IMR-90 (cell line): ENCODE measurements around the gene FRMD6.

Experiments used
- CEBPB ChIP-seq: IDR thresholded peaks from 2 replicates; pipeline ENCODE4 v1.6.1; 2012; ENCODE audit warnings: low read depth, low read length, improper control_type of control experiment
- CHD1 ChIP-seq: IDR thresholded peaks from 2 replicates; pipeline ENCODE4 v1.6.1; 2012; ENCODE audit warnings: low read depth, low read length, improper control_type of control experiment
- MXI1 ChIP-seq: IDR thresholded peaks from 2 replicates; pipeline ENCODE4 v1.6.1; 2012; ENCODE audit warnings: low read depth, mild to moderate bottlenecking, low read length, moderate library complexity, borderline replicate concordance
- POLR2A ChIP-seq: IDR thresholded peaks from 2 replicates; pipeline ENCODE4 v1.6.1; 2012; ENCODE audit warnings: mild to moderate bottlenecking, low read depth, low read length
- RAD21 ChIP-seq: IDR thresholded peaks from 2 replicates; pipeline ENCODE4 v1.6.1; 2012; ENCODE audit warnings: low read length, improper control_type of control experiment
- RFX5 ChIP-seq: IDR thresholded peaks from 2 replicates; pipeline ENCODE4 v1.8.0; 2012; ENCODE audit warnings: low read depth, mild to moderate bottlenecking, low read length, moderate library complexity
- SMC3 ChIP-seq: fragments of 150-350 bp; IDR thresholded peaks from 2 replicates; pipeline ENCODE4 v1.6.1; 2016; ENCODE audit warnings: low read depth, mild to moderate bottlenecking, antibody characterized with exemption, low read length, moderate library complexity
- TF ChIP-seq, protein P1 (sequence below): conservative IDR thresholded peaks from 2 replicates; pipeline ENCODE4 v1.5.1; 2012; ENCODE audit warnings: mild to moderate bottlenecking, low read depth, low read length, improper control_type of control experiment

- TF ChIP-seq, protein P1, sequence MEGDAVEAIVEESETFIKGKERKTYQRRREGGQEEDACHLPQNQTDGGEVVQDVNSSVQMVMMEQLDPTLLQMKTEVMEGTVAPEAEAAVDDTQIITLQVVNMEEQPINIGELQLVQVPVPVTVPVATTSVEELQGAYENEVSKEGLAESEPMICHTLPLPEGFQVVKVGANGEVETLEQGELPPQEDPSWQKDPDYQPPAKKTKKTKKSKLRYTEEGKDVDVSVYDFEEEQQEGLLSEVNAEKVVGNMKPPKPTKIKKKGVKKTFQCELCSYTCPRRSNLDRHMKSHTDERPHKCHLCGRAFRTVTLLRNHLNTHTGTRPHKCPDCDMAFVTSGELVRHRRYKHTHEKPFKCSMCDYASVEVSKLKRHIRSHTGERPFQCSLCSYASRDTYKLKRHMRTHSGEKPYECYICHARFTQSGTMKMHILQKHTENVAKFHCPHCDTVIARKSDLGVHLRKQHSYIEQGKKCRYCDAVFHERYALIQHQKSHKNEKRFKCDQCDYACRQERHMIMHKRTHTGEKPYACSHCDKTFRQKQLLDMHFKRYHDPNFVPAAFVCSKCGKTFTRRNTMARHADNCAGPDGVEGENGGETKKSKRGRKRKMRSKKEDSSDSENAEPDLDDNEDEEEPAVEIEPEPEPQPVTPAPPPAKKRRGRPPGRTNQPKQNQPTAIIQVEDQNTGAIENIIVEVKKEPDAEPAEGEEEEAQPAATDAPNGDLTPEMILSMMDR, result no peak
- no peak for TF ChIP-seq POLR2A
- TF ChIP-seq CEBPB, result no peak
- no peak for TF ChIP-seq RFX5
- no peak for TF ChIP-seq RAD21
- TF ChIP-seq SMC3, result no peak
- no peak for TF ChIP-seq MXI1
- no peak for TF ChIP-seq CHD1
Measured at GRCh38 chr14:51730098-51730497, 78.4 kb downstream of the FRMD6 start.
